ENCODE measurements around the gene AMELX.

AMELX gene

DNA sequence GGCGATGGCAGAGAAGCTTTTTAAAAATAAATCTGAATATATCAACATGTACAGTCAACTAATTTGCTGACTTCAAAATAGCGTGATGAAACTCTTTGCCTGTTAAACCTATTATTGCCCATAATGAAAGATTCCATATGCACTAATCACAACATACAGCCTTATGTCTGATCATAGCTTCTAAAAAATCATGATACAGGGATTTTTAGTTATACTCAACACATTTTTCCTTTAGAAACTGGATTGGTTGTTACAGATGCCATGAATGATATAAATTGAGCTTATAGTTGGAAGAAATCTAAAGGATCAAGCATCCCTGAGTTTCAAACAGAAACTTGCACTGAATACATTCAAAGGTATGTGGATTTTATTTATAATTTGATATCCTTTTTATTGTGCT lies at the start of gene AMELX:
TSS of gene AMELX (plus strand) at position 301 of the 400 bp plus-strand sequence. CDS start 1,376 bp downstream, outside the sequence.
- no peak for DNase-seq (ENCODE audit: low read depth)

DNA sequence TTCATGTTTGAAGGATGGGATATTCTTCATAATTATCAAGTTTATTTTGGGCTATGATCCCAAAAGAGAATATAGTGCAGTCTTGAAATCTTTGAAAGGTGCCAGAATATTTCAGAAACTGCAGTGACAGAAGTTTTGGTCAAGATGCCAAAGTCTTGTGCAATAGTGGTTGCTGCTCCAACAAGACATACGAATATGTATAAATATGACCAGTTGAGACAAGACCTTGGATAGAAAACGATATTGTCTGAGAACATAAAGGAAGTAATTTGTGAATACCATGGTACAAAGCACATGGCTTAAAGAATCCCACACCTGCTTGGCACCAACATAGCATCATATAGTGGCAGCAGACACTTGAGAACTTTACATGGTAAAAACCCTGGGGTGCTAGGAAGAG lies 48.6 kb upstream of the AMELX start:
- no peak for DNase-seq (ENCODE audit: low read depth)

DNA sequence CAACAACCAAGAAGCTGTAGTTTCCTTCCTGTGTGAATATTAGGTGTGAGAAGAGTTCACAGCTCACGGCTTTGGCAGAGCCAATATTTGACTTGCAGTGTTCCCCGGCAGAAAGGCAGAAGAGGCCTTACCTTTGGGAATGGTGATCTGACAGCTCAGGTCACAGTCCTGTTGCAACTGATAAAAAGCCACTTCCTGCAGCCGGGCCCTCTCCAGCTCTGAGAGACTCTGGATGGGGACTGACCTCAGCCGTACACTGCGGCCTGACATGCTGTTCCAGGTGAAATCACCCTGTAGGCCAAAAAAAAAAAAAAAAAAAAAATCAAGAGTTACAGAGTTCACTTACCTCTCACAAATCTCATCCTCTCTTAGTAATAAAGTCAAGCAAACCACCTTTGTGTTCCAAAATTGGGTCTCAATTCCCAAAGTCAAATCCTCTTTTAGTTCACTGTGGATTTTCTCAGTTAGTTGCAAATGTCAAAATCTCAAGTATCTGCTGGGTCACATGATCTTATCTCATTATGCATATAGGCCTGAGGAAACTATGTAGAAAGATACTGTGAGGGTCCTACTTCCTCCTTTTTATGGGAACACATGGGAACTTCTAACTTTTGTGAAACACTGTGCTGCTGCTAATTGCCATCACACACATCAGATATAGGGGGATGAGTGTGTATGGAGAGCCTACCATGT lies 38.6 kb upstream of the AMELX start:
- no peak for DNase-seq (ENCODE audit: low read depth)

DNA sequence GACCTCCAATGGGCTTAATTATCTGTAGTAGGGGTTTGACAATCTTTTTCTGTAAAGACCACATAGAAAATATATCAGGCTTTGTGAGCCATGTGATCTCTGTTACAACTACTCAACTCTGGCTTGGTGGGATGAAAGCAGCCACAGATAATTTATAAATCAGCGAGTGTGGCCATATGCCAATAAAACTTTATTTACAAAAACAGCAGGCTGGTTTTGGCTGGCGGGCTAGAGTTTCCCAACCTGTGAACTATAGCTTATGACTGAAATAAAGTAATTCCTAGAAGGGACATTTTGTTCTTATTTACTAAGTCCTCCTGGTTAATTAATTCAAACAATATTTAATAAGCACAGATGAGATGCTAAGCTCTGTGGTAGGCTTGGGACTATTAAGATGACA lies 35.9 kb upstream of the AMELX start:
- no peak for DNase-seq (ENCODE audit: low read depth)

DNA sequence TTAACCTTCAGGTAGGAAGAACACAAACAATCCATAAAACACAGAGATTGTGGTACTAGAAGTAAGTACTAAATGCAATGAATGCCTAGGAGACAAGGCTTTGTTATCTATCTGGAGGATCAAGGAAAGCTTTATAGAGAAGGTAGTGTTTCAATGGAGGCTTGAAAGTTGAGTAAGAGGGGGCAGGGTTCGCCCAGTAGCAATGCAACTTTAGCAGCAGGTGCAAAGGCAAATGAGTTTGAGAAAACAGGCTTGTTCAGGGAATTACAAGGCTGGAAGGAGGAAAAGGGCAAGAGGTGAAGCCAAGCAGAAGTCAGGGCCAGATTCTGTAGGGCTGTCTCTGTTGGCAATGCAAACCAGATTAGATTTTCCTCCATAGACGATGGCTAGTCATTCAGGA lies 35.5 kb upstream of the AMELX start:
- DNase-seq (ENCODE audit: low read depth): no peak

DNA sequence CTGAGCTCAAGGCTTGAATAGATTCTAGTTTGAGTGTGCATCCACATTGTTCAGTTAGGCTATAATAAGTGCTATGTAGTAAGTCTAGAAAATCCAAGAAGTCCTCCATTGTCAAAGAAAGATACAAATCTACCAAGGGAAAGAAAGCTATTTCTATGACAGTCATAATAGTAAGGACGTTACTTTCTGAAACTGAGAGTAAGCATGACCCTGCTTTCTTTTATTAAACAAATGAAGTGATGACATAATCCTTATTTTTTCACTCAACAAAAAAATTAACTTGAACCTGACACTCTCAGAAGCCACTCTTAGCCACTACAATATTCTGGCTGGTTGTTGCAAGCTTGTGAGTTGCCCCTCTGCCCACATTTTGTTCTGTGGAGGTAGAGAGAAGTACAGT lies 33.8 kb upstream of the AMELX start:
- DNase-seq (ENCODE audit: low read depth): no peak

DNA sequence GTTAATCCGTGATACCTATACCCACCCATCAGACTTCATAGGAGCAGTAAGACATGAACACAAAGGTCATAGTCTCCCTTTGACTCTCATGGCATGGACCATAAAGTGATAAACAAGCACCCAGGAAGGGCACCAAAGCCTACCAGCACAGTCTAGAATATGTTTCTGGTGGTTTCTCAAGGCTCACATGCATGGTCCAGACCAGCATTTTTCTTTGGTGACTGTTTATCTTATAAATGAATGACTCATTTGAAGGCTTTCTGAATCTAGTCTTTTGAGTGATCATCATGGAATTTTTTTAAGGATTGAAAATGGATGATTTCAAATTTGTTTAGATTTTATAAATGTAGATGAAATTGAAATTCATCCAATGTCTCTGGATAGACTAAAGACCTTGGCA lies 32.0 kb upstream of the AMELX start:
- peak; percentile 29 for DNase-seq (ENCODE audit: low read depth)

DNA sequence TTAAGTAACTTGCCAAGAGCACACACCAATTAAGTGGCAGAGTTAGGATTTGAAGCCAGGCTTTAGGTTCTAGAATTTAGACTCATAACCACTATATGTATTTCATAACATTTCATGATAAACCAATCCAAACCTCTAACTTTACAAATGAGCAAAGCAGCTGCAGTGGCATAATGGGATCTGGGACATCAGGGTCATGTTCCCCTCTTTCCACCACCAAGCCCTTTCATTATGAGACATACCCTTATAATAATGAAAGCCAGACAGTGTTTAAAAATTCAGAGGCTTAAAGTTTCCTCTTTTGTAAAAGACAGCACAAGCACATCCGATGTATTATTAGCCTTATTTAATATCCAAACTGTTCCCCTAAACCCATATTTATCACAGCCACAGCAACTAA lies 28.3 kb upstream of the AMELX start:
- no peak for DNase-seq (ENCODE audit: low read depth)

DNA sequence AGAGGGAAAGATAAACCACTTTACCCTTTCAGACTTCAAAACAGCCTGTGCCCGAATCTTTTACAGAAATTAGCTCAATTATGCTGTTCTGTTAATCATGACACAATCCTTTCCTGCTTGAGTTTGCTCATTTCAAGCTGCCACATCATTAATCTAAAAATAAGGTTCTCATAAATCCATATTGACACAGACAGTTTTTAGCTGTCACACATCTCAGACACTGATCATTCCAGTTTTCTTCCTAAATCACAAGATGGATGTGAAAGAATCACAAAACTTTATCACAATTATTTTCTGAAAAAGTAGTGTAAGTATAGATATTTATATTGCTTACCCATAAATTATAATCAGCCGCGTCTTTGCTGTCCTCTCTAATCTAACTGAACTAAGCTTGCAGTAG lies 27.9 kb upstream of the AMELX start:
- no peak for DNase-seq (ENCODE audit: low read depth)

DNA sequence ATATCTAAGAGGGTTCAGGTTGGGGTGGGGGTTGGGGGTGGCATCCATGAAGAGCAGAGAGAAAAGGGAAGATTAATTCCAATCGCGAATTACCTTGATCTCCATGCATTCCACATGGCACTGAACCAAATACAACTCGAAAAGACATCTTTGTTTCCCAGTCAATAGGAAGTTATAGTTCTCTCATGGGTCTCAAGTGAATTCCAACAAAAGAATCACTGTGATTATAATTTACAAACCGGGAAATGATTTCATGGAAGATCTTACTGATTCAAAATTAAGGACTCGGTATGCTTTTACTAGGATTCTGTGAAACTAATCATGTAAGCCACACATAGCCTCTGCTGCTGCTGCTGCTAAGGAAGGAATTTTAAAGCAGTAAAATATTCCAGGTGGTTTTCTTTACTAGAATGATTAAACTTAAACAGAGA lies 26.6 kb upstream of the AMELX start:
- no peak for DNase-seq (ENCODE audit: low read depth)

DNA sequence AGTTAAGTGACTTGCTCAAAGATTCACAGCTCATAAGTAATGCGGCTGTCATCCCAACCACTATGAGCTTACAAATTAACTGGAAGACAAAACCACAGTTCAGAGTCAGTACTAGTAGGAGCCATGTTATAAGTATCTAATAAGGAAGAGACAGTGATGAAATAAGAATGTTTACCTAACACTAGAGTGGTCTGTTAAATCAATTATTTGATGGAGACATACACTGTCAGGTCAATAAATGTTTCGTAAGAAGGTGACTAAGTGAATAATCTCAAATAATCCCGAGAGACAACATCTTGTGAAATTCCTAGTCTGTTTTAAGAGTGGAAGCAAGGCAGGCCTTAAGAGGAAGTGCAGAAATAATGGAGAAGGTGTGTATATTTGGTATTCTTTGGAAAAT lies 25.8 kb upstream of the AMELX start:
- no peak for DNase-seq (ENCODE audit: low read depth)

DNA sequence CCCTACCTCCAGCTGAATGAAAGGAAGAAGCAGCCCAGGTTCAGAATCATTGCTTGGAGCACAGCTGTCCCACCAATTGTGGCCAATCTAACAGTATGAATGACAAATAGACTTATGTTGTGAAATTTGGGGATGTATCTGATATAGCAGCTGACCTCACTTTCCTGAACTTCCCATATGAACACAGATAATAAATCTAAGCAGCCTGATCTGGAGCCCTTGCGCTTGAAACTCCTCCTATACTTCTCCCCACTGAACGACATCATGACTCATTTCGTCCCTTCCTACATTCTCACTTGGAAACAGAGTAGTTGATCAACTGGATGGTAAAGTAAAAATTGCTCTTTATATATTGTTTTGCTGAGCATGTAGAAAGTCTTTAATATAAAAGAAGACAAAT lies 24.2 kb upstream of the AMELX start:
- DNase-seq (ENCODE audit: low read depth): no peak

DNA sequence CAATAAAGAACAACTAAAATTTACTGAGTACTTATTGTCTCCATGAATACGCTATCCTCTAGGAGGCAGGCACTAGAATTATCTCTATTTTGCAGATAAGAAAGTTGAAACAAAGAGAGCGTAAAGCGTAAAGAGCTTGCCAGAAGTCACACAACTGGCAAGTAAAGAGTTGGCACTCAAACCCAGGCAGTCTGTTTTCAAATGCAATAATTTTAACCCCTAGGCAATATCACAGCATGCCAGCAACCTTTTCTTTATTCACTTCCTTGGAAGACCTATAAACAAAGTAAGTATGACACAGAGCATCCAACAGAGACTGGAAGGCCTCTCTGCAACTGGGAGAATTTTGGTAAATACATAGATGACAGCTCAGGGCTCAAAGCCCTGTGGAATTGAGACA lies 23.2 kb upstream of the AMELX start:
- DNase-seq (ENCODE audit: low read depth): no peak

DNA sequence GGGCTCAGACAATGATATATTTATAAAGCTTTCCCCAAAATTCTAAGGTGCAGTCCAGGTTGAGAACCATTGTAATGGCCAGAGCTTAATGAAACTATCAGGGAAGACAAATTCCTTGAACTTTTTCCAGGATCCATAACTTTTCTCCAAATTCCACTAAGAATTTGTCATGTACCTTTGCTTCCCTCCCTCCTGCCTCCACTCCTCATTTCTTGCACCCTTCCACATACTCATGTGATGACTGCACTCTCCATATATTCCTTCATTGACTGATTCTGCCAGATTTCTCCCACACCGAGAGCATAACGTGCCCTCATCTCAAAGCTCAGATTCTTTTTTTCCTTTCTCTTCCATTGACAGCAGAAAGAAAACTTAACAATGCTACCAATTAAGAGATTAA lies 20.9 kb upstream of the AMELX start:
- DNase-seq (ENCODE audit: low read depth): no peak

DNA sequence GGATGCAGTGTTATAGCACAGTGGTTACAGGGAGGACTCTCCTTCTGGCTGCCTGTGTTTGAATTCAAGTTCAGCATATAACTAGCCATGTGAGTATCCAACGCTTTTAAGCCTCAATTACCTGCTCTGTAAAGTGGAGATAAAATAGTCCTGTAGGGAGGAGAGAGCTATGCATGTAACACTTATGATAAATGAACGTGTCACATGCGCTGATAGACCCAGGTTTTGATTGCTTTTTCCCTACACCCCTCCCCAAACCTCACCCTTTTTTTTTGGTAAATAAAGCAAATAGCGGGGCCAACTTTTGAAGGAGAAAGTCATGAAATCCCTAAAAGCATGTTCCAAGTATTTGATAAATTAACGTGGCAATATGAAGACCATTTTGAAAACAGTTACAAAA lies 20.4 kb upstream of the AMELX start:
- DNase-seq (ENCODE audit: low read depth): no peak

DNA sequence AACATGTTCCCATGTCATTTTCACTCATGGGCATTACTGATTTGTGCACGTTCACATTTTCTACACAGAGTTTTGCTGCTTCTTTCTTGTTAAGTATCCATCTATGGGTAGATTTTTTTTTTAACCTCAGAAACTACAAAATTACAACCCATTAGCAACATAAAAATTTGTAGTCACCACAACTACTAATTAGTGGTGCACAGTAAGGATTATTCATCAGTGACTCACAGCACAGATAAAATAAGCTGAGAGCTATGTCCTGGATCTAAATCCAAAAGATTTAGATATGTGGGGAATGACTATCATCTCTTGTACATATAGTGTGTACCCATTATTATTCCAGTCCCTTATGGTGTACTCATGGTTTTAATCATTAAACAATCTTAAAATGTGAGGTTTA lies 19.7 kb upstream of the AMELX start:
- no peak for DNase-seq (ENCODE audit: low read depth)

DNA sequence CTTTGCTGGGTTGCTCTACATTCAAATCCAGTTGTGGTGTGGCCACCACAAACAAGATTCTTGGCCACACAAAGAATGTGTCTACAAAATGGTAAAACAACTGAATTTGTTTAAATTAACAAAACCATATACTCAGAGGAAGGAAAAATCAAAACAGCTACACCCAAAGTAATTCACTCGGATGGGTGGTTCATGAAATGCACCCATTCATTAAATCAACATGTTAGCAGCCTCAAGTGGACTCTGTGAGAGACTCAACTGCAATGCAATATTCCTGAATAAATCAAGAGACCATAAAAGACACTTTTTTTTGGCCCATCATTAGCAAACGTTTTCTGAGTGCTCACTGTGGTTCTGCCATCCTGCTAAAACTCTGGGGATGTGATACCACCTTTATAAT lies 11.2 kb upstream of the AMELX start:
- no peak for DNase-seq (ENCODE audit: low read depth)

DNA sequence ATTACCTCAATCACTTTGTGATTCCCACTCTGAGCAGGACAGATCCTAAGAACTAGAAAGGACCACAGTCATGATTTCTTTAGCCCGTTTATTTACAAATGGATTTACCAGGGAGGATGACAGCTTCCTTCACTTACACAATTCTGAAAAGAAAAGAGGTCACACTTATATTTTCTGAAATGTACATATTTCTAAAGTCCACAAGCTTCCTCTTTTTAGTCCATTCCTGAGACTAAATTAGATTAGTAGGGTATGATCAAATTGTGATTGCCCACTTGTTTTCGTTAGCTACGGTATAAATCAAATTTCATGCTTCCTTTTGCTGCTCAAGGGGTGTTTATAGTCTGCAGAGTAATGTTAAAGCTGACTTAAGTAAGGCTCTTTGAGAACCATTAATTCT lies 7.6 kb upstream of the AMELX start:
- DNase-seq (ENCODE audit: low read depth): no peak

DNA sequence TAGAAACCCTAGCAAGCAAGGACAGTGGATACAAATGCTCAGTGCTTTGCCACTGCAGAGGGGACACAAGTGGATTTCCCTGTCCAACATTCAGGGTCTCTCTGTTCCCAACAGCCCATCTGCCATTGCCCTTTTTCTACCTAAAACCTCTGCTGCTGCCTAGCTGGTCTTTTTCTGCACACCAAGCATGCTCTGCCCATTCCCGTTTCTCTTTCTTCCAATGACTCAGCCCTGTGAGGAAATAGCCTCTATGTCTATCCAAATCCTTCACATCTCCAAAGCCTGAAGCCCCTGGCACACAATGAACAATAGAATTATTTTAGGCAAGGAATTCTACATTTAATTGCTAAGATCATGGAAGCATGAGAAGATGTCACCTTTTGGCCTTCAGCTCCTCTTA lies 5.7 kb upstream of the AMELX start:
- DNase-seq (ENCODE audit: low read depth): no peak

DNA sequence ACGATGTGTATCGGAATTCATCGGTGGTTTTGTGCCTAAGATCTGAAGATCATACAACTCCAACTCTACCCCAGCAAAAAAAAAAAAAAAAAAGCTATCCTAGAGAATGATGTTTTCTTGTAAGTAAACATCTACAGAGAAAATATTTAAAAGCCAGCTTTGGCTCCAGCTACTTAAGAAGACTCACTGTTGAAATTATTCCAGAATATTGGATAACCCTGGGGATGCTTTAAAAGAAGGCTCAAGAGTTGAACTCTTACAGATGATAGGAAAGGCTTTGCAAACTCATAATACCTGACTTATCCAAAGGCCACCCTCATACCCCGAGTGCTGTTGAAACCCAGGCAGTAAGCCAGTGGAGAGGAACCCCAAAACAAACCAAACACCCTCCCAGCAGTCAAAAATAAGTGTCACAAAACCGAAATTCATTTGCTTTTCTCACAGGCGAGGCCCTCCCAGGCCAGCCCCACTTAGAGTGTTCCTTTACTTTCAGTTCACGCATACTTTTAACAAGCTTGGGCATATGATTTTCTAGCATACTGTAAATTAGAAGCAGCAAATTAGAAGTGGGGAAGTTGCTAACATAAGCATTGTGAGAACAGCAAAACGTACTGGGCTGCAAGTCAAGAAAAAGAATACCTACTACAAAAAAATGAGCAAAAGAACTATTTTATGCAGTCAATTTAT lies 2.7 kb upstream of the AMELX start:
- no peak for DNase-seq (ENCODE audit: low read depth)

DNA sequence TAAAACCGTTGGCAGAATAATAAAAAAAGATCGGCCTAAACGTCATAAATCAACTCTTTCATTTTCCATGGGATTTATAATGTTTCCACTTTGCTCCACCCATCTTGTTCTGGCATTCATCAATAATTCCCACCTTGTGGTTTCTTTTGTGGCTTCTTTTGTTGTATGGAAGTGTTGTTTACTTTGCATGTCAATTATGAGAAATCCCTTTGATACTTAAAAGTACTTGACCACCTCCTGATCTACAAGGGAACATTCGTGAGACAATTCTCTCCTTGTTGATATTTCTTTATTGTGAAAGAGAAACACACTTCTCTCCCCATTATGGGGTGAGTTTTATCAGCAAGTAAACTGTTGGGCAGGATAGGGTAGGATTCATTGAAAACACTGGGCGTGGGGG lies 2.8 kb downstream of the AMELX start:
- DNase-seq (ENCODE audit: low read depth): no peak

DNA sequence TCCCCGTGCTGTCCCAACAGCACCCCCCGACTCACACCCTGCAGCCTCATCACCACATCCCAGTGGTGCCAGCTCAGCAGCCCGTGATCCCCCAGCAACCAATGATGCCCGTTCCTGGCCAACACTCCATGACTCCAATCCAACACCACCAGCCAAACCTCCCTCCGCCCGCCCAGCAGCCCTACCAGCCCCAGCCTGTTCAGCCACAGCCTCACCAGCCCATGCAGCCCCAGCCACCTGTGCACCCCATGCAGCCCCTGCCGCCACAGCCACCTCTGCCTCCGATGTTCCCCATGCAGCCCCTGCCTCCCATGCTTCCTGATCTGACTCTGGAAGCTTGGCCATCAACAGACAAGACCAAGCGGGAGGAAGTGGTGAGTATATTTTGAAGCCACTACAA lies 5.4 kb downstream of the AMELX start:
- DNase-seq (ENCODE audit: low read depth): no peak

DNA sequence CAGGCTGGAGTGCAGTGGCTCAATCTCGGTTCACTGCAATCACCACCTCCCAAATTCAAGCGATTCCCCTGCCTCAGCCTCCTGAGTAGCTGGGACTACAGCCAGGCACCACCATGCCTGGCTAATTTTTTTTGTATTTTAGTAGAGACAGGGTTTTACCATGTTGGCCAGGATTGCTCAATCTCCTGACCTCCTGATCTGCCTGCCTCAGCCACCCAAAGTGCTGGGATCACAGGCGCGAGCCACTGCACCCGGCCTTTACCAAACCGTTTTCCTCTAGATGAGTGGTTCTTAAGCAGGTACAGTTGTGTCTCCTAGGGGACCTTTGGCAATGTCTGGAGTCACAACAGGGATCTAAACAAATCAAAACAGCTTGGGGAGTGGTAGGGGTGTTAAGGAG lies 11.6 kb downstream of the AMELX start:
- DNase-seq (ENCODE audit: low read depth): no peak

DNA sequence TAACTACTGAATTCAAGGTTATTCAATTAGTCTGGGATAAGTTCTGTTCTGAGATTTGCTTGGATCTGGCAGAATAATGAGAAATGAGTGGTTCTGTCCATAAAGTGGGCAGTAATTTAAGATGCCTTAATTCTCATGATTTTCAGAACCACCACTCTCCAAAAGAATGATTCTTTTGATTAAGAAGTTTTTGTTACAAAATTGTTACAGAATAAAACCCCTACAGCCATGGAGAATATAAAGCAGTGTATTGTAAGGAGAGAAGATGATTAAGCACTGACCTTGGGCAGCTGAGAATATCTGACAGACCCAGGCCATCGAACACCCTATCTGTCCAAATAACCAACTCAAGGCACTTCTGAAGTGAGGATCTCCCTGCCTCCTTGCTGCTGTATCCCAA lies 12.4 kb downstream of the AMELX start:
- DNase-seq (ENCODE audit: low read depth): no peak

Data from HS-27A (cell line).